GM18861 (cell line): ENCODE measurements around the gene ENO2.
"Not testable (repeated sequence)": the region's sequence is repeated elsewhere in the genome, so short reads cannot be mapped to it uniquely, and the experiment has no call there.

Source experiments
- ATAC-seq: cut with Tn5 transposase; IDR thresholded peaks from one replicate; pipeline ENCODE4 v1.9.1; 2021; ENCODE audit not compliant: unreplicated experiment

Gene ENO2

GRCh38 chr12:6886206-6886999 lies 28.0 kb upstream of the ENO2 start:
- not testable (repeated sequence) for ATAC-seq

GRCh38 chr12:6887460-6887859 lies 26.9 kb upstream of the ENO2 start:
- ATAC-seq: no peak

- ATAC-seq: no peak
These were observed 26.0 kb upstream of the ENO2 start for GRCh38 chr12:6888360-6888759.

GRCh38 chr12:6888794-6889193 lies 25.6 kb upstream of the ENO2 start:
- not testable (repeated sequence) for ATAC-seq

- not testable (repeated sequence) for ATAC-seq
These were observed 24.4 kb upstream of the ENO2 start for GRCh38 chr12:6889775-6890573.

- ATAC-seq: peak; percentile 95
These were observed 23.4 kb upstream of the ENO2 start for GRCh38 chr12:6890789-6891645.

GRCh38 chr12:6891646-6892001 lies 22.8 kb upstream of the ENO2 start:
- ATAC-seq: no peak

- not testable (repeated sequence) for ATAC-seq
These were observed 21.7 kb upstream of the ENO2 start for GRCh38 chr12:6892683-6893082.

GRCh38 chr12:6894321-6894720 lies 20.1 kb upstream of the ENO2 start:
- no peak for ATAC-seq

- no peak for ATAC-seq
These were observed 17.4 kb upstream of the ENO2 start for GRCh38 chr12:6896846-6897435.

- no peak for ATAC-seq
These were observed 15.0 kb upstream of the ENO2 start for GRCh38 chr12:6899427-6899826.

GRCh38 chr12:6899837-6900519 lies 14.4 kb upstream of the ENO2 start:
- ATAC-seq: no peak

GRCh38 chr12:6902448-6902847 lies 11.9 kb upstream of the ENO2 start:
- ATAC-seq: no peak

- ATAC-seq: no peak
These were observed 10.7 kb upstream of the ENO2 start for GRCh38 chr12:6903722-6904121.

- peak; percentile 88 for ATAC-seq
These were observed 9.8 kb upstream of the ENO2 start, which contains the start of gene LRRC23 for GRCh38 chr12:6904280-6905276. Gene LRRC23, plus strand, starts transcription at chr12:6904822. Its CDS starts 812 bp downstream, at chr12:6905634.

GRCh38 chr12:6905414-6906040 lies 8.9 kb upstream of the ENO2 start:
- no peak for ATAC-seq

- ATAC-seq: not testable (repeated sequence)
These were observed 6.2 kb upstream of the ENO2 start for GRCh38 chr12:6908141-6908540.

- no peak for ATAC-seq
These were observed 4.8 kb upstream of the ENO2 start for GRCh38 chr12:6909421-6910145.
